OCI-M2 (cell line): Measurements from ENCODE around the gene RGL2.
A peak's percentile ranks its signal among the peaks of the same experiment; 100 is the strongest.
"Not testable (repeated sequence)": the region's sequence is repeated elsewhere in the genome, so short reads cannot be mapped to it uniquely, and the experiment has no call there.

Source experiments
- DNase-seq: peaks from one replicate; lab custom pipeline; 2025; ENCODE audit not compliant: unreplicated experiment; lab: John Stamatoyannopoulos, UW

The RGL2 gene

DNA sequence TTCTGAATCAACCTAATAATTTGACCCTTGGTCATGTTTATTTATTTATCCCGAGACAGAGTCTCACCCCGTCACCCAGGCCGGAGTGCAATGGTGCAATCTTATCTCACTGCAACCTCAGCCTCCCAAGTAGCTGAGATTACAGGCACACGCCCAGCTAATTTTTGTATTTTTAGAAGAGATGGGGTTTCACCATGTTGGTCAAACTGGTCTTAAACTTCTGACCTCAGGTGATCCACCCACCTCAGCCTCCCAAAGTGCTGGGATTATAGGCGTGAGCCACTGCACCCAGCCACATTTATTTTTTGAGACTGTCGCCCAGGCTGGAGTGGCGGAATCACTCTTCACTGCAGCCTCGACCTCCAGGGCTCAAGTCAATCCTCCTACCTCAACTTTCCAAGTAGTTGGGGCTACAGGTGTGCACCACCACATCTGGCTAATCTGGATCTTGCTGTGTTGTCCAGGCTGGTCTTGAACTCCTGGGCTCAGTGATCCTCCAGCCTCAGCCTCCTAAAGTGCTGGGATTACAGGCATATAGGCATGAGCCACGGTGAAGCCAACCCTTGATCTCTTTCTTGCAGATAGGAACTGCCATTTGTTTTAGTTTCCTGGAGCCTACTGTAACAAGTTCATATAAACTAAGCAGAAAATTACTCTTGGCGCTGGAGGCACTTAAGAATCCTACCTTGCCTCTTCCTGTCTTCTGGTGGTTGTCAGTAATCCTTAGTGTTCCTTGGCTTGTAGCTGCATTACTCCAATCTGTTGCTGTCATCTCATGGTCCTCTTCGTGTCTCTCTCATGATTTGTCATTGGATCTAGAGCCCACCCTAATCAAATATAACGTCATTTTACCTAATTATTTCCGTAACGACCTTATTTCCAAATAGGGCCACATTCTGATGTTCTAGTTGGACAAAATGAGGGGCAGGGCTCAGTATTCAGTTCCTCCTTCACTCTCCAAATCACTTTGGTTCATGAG is 24.5 kb downstream of the RGL2 start:
- no peak for DNase-seq

DNA sequence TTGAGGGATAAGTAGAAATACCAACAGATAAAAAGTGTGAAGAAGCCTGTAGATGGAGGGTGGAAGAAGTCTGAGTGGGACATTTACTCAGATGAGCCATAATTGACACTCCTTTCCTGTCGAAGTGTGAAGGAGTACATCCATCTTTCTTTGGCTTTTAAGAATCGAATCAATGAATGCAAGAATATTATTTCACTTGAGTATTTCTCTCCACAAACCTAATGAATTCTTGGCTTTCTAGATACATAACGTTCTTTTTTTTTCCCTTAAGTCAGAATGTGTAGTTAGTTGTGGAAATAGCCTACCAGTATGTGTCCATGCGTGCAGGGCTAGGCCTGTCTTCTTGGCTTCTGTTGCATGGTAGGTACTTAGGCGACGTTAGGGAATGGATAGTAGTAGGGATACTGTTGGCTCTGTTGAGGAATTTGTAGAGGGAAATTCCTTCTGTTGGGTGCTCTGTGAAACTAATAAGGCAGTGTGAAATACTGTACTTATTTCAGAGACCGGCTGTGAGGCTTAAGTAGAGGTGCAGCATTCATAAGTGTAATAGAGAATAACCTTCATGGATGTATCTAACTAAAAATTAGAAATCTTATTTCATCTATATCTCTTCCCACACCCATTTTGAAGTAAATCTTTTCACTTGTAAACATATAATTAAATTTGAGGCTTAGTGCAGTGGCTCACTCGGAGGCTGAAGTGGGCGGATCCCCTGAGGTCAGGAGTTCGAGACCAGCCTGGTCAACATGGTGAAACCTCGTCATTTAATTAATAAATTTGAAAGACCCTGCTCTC is 25.4 kb downstream of the RGL2 start:
- DNase-seq = no peak

DNA sequence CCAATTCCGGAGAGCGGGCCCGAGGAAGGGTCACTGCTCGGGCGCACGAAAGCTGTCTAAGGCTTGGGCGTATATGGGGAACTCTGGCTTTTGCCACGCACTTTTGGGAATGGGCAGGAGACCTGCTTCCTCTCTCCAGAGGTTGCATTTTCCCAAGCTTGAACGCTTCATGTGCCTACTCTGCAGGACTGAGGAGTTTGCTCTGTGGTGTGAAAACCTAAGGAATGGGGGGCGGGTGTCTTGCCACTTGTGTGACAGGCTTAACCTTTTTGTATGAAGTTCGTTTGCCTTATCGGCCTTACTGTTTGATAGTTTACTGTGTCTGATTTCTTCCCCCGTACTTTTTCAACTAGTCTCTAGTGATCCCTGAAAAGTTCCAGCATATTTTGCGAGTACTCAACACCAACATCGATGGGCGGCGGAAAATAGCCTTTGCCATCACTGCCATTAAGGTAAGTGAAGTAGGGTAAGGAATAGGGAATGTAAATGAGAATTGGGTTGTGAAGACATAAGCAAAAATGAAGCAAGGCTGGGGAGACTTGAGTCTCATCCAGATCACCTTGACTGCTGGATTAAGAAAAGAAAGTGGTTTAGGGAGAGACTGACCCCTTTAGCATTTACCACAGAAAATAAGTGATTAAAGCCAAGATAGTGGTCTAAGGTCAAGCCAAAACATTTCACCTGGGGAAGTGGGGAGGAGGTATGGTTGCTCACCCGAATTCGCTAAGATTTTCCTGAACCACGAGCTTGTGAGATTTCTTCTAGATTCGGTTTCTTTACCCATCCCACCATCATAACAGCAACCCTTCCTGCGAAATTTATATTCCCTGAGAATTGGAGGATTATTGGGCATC is 26.2 kb downstream of the RGL2 start:
- no peak for DNase-seq

DNA sequence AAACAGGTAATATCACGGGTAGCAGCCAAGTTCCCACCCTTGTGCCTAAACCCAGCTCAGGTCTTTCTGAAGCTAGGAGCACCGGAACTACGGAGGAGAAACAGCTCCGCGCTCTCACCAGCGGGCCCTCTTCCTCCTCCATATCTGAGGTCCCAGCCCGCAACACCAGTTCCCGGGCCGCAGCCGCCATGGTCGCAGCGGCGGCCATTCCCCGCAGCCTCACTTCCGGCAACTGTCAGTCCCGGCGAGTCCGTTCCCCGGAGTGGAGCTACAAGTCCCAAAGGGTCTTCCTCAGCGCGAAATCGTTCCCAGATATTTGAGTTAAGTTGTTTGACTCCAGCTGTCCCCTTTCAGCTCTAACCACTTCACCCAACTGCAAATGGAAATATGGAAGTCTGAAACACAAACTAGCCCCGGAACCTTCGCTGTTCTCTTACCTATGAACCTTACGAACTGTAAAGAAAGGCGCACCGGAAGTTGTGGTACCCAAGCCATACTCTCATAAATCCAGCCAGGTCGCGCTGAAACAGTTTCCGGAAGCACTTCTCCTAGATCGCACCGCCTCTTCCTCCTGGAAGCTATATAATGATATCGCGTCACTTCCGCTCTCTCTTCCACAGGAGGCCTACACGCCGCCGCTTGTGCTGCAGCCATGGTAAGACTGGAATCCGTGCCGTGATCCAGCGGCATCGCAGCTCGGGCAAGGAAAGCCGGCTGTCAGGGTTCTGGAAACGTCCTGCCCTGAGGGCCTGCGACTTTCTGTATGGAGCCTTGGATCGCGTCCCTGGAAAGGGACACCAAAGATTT is 27.1 kb downstream of the RGL2 start, which contains the start of the genes RPS18 and VPS52:
TSS of gene RPS18 (plus strand) at position 608 of the 807 bp plus-strand sequence. CDS start at position 653, 45 bp downstream.
TSS of gene VPS52 (minus strand) at position 409 of the 807 bp plus-strand sequence. CDS start at position 208, 201 bp downstream.
- DNase-seq = peak; percentile 96

DNA sequence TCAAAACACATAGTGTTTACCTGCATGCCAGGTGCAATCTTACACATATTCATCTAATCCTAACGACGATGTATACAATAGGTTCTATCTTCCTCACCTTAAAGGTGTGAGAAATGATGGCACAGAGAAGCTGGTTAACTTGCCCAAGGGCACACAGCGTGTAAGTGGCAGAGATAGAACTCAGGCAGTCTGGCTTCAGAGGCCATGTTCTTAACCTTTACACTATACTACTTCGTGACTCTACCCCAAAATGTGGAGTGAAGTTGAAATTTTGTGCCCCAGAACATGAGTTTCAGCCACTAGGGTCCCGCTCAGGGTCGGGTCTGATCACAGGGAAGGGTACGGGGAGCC is 27.6 kb downstream of the RGL2 start:
- no peak for DNase-seq

DNA sequence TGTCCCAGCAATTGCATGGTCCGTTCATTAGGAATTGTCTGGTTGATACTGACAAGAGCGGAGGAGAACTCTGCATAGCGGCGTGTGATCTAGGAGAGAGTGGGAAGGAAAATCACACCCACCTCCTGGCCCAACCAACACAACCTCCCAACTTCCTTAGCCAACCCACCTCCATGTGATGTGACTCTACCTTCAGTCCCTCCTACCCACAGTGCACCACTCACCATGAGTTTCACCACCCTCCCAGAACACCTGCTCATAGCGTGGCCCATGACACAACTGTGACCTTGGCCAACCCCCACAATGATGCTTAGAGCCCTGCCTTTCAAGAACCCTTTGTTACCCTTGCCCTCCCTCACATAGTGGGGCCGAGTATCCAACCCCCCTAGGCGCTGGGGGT is 34.7 kb downstream of the RGL2 start:
- DNase-seq = no peak

DNA sequence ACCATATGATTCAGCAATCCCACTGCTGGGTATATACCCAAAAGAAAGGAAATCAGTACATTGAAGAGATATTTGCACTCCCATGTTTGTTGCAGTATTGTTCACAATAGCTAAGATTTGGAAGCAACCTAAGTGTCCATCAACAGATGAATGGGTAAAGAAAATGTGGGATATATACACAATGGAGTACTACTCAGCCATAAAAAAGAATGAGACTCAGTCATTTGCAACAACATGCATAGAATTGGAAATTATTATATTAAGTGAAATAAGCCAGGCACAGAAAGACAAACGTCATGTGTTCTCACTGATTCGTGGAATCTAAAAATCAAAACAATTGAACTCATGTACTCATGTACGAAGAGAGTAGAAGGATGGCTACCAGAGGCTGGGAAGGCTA is 36.3 kb downstream of the RGL2 start:
- DNase-seq = not testable (repeated sequence)

DNA sequence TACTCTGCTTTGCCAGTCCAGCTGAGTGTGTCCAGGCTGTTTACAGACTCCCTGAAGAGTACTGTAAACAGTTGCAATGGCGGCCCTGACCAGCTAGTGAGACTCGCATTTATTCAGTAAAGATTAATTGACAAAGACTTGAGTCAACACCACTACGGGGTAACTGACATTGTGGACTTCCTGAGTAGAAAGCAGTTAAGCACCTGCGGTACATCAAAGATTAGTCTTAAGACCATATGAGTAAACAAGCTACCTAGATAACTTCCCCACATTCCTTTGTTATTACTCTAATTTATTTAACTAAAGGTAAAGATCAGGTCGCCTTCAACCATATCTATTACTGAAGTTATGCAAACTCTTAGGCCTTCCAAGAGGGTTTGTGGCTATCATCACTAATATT is 39.7 kb downstream of the RGL2 start:
- no peak for DNase-seq

DNA sequence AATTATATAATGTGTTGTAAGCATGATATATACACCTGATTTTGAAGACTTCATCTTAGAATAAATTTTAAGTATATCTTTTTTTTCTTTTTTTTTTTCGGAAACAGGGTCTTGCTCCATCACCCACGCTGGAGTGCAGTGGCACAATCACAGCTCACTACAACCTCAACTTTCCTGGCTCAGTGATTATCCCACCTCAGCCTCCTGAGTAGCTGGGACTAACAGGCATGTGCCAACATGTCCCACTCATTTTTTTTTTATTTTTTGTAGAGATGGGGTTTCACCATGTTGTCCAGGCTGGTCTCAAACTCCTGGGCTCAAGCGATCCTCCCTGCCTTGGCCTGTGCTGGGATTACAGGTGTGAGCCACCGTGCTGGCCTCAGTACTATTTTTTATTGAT is 44.2 kb downstream of the RGL2 start:
- DNase-seq = no peak

DNA sequence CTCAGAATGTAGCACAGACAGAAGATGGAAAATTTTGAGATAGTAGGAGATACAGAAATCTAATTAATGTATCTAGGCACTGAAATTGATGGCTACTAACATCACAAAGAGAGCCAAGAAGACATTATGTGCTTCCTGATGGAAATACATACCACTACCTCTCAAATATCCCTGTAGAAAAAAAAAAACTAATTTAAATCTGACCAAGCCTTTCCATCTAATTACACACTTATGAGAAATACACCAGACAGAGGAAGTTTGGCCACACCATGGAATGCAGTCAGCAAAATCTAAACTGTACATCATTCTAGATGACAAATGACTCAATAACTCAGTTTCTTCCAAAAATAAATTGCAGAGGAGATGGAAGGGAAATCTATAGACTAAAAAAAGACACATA is 46.0 kb downstream of the RGL2 start:
- DNase-seq = no peak

DNA sequence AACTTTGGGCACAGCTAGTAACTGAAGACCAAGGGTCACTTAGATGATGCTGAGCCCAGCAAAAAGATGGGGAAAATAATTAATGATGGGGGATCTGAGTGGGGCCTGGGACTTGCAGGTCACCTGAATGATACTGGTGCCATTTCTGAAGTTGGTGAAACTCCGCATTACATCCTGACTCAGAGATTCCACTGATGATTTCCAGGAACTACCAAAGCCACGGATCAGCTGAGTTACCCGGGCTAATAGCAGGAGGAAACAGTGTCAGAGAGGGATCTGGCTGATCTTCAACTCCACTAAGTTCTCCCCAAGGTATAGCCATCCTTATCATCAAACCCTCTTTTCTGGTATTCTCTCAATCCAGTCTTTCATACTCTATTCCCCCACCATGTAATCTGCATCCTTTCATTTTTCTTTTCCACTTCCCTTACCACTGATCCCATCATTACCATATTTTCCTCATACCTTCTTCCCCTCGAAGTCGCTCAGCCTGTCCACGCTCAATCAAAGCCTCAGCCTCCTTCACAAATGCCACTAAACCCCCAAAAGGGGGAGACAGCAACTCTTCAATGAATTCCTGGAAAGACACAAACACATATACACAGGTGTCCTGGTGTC is 47.2 kb downstream of the RGL2 start:
- no peak for DNase-seq

DNA sequence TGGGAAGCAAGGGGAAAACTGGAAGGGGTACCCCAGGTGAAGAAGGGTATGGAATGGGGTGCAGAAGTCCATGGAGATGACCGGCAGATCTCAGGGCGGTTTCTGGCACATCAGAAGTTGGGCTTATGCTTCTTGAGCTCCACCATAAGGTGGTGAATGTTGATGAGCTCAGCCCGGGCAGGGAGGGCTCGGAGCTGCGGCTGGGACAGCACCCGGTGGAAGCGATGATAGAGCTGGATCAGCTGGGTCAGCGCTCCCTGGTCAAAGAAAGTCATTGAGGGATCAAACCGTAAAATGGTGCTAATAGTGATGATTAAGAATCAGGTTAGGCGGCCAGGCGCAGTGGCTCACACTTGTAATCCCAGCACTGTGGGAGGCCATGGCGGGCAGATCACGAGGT is 48.0 kb downstream of the RGL2 start:
- no peak for DNase-seq

DNA sequence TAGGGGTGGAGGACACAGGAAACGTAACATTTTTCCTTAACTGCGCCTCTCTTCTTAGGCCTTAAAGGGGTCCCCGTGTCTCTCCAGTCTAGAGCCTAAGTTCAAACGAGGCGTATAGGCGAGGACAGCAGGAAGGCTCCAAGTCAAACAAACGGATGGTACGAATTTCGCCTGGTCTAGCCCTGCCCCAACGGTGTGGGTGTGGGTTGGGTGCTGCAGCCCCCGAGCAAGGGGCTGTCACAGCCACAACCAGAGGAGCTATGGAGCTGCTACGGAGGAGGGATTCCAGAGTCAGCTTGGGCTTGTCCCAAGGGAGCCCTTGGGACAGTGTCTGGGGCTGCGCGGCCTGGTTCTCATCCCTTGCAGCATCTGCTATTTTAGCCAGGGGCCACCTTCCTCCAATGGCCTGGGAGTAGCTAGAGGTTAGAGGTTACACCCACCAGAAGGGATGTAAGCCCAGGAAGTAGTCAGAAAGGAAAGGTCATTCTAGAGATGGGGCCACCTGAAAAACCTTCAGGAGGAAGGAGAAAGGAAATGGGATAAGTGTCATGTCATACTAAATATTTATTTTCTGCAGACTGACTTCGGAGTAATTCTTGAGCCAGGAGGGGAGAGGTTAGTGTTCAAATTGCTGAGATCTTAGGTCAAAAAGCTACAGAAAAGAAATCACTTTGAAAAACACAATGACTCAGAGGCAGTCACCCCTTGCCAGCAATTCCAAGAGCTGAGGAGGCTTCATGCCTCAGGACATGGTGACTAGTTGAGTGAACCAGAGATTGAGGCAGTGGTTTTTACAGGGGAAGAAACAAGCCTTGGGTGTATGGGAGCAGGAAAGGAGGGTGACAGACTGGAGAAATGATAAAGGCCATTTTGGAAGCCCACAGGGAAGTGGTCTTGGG is 48.8 kb downstream of the RGL2 start:
- no peak for DNase-seq

DNA sequence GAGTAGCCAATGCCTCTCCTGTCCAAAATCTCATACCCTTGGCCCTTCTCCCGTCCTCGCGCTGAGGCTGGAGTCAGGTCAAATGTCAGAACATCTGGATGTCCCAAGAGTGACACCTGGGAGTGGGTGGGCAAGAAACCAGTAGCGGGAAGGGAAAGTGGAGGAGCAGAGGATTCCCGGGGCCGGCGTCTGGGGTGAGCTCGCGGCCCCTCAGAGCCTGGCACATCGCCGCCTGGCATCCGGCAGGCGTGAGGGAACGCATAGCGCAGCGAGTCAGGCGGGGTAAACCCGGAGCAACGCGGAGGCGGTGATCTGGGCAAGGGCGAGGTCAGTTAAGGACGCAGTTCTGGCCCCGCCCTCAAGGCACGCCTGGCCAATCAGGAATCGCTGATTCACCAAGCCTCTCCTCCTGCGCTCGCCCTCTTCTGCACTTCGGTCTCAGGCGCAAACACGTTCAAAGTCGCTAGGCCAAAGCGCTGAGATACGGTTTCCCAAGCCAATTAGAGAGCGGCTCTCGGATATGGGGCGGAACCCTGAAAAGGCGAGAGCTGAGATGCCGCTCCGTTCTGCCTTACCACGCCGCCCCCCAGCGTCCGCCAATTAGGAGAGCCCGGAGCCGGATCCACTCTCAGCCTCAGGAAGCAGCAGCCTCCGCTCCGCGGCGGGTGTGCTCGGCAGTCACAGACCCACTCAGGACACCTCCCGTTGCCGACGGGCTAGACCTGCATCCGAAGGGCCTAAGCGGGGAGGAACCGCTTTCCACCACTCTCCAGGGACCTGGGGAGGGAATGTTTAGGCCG is 49.6 kb downstream of the RGL2 start:
- DNase-seq = peak; percentile 95

DNA sequence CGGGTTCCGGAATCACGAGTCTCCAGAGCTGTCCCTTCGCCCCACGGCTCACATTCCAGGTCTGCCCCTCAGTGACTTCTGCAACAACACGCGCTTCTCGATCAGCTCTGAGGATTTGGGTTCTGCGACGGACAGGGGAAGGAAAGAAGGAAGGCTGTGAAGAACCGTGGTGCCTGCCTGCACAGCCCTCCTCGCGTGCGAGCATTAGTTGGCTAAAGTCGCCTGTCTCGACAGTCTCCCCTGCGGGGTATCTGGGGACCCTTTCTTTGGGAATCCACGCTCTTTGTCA is 50.2 kb downstream of the RGL2 start:
- DNase-seq = no peak

DNA sequence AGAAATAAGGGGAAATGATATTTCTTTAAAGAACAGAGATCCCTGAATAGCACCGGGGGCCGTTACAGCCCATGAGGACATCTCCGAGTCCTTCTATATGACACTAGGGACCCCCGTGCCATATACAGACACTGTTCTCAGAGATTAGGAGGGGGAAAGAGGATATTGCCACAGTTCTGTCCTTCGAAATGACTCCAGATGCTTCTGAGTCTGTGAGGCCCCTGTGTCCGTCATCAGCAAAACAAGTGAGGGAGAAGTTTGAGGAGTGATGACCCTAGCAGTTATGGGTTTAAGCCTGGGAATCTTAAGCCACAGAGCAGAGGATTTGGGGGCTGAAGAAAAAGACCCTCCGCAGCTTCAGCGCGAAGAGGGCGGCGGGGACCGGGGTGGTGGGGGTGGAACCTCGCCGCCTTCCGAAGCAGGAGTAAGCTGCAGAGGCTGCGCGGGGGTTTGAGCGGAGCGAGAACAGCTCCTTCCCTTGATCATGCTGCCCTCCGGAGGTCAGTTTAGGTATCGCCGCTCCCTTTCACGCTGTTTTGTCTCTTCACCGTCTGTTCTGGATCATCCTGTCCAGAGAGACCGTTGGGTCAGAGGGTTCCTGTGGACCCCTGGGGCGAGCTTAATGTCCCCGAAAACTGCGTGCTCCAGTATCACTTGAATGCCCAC is 50.6 kb downstream of the RGL2 start:
- peak; percentile 97 for DNase-seq

DNA sequence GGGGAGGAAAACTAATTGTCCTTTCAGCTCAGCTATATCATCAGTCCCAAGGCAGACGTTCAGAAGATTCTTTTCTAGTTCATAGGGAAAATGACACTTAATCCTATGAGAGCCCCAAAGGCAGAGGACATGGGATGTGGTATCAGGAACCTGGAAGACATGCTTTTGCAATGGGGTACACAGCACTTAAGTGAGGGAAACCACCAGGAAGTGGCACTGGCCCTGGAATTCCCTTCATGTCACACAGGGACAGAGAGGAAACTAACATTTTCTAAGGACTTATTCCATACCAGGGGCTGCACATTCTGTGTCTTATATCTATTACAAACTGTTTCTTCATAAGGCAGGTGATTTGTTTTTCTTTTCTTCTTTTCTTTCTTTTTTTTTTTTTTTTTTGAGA is 55.3 kb downstream of the RGL2 start:
- DNase-seq = no peak

DNA sequence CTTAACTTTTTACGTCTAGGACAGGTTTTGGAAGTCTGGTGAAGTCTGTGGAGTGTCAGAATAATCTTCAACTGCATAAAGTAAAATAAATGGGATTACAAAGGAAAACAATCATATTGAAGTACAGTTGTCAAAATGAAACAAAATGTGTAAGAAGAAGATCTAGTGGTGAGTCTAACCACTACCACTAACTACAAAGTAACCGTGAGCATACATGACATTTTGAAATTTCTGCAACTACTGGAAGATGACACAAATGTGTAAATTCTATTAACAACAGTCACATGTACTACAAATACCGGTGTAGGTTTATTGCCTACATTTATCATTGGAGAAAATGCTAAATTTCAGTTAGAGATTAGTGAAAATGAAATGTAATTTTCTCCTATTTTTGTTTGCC is 56.8 kb downstream of the RGL2 start:
- no peak for DNase-seq
